HepG2 (cell line): Measurements from ENCODE around the gene MFAP5. TPM values are rescaled to one million over a fixed set of nuclear protein-coding genes. Genes with fewer than 3 reads are reported as not detected.

ENCODE experiments used
- ATAC-seq: fragments of 200-7000 bp; cut with Tn5 transposase; 3 replicates; pipeline ENCODE4 v1.9.1; 2020; ENCODE audit warnings: mild to moderate bottlenecking, moderate library complexity
- BruUV-seq: library from RNA; stranded (reverse); fragments of 400-500 nt; replicated peaks from 2 replicates; lab custom pipeline; 2021; lab: Mats Ljungman, UMichigan
- CTCF ChIA-PET: fragments of 300-600 bp; formaldehyde crosslinking; extraction: SDS; loops from one replicate; lab custom pipeline; 2021; ENCODE audit warnings: low total read pairs, inconsistent platforms, low intra/inter-chr PET ratio; lab: Yijun Ruan, JAX
- POLR2A ChIA-PET: fragments of 350-600 bp; sonication (Branson Sonifier 250); formaldehyde crosslinking; loops from one replicate; lab custom pipeline; 2020; ENCODE audit warnings: antibody characterized with exemption, inconsistent platforms; lab: Yijun Ruan, JAX
- DNase-seq: peaks from one replicate; pipeline ENCODE4 v3.0.0-alpha.2; 2015; ENCODE audit warnings: low spot score
- FAIRE-seq: peaks from 3 replicates; lab custom pipeline; 2011; peaks lifted over from hg19 to GRCh38; lab: Jason Lieb, UNC
- H2AFZ ChIP-seq: one replicate; pipeline ENCODE4 v1.6.1; 2011; ENCODE audit warnings: low read length, inconsistent platforms
- H3K27ac ChIP-seq: fragments of 300-600 bp; 3 replicates; pipeline ENCODE4 v1.8.0; 2011; ENCODE audit warnings: mixed run types, mild to moderate bottlenecking, mixed read lengths, low read length, inconsistent platforms; ENCODE audit not compliant: insufficient read depth; ENCODE audit errors: extremely low read length
- H3K27me3 ChIP-seq, 2 experiments: fragments of 200-600 bp in 1 of 2; 2 replicates in 1 of 2; 3 replicates in 1 of 2; pipeline versions ENCODE4 v1.6.0 to v1.8.0; 2011; ENCODE audit warnings: low read length in 2 of 2, mild to moderate bottlenecking in 2 of 2, moderate library complexity in 2 of 2, inconsistent platforms in 1 of 2; ENCODE audit not compliant: insufficient read depth in 2 of 2, control insufficient read depth in 1 of 2
- H3K36me3 ChIP-seq, 2 experiments: fragments of 200-600 bp in 1 of 2; replicated peaks in 1 of 2; 2 replicates in 1 of 2; 3 replicates in 1 of 2; pipeline versions ENCODE4 v1.5.1 to v1.8.0; 2011; ENCODE audit warnings: low read length in 2 of 2, inconsistent platforms in 1 of 2; ENCODE audit not compliant: insufficient read depth in 2 of 2, control insufficient read depth in 1 of 2
- H3K4me1 ChIP-seq: 2 replicates; pipeline ENCODE4 v1.5.1; 2012; ENCODE audit warnings: low read length, inconsistent platforms; ENCODE audit not compliant: insufficient read depth
- H3K4me2 ChIP-seq: 2 replicates; pipeline ENCODE4 v1.6.0; 2011; ENCODE audit warnings: low read depth, low read length, inconsistent platforms
- H3K4me3 ChIP-seq, 3 experiments: fragments of 200-600 bp in 1 of 3; sonication (generic), shearing (Covaris generic) in 1 of 3; replicated peaks in 1 of 3; 2 replicates each; pipeline ENCODE4 v1.5.1; 2011 to 2016; ENCODE audit warnings: low read length in 3 of 3, inconsistent platforms in 2 of 3, low read depth in 2 of 3, mild to moderate bottlenecking in 2 of 3, control low read depth in 1 of 3, mixed read lengths in 1 of 3; ENCODE audit not compliant: insufficient read depth in 1 of 3
- H3K79me2 ChIP-seq: one replicate; pipeline ENCODE4 v1.6.1; 2011; ENCODE audit warnings: low read length, inconsistent platforms; ENCODE audit not compliant: insufficient read depth
- H3K9ac ChIP-seq: 2 replicates; pipeline ENCODE4 v1.6.0; 2011; ENCODE audit warnings: mild to moderate bottlenecking, low read depth, low read length, inconsistent platforms; ENCODE audit not compliant: insufficient read depth
- H3K9me3 ChIP-seq: 2 replicates; pipeline ENCODE4 v1.5.1; 2012; ENCODE audit warnings: mild to moderate bottlenecking, low read length
- H4K20me1 ChIP-seq: 2 replicates; pipeline ENCODE4 v1.6.0; 2011; ENCODE audit warnings: inconsistent platforms, mild to moderate bottlenecking, low read length, moderate library complexity; ENCODE audit not compliant: insufficient read depth
- ARNT2 ChIP-seq: sonication (generic); formaldehyde crosslinking; IDR thresholded peaks from 2 replicates; pipeline ENCODE4 v1.8.0; 2022; ENCODE audit warnings: mild to moderate bottlenecking, low read depth, missing genetic modification reagents, moderate library complexity
- BORCS8-MEF2B ChIP-seq: sonication (generic); formaldehyde crosslinking; IDR thresholded peaks from 2 replicates; pipeline ENCODE4 v1.8.0; 2022; ENCODE audit warnings: mild to moderate bottlenecking, missing genetic modification reagents
- CENPX ChIP-seq: sonication (generic); formaldehyde crosslinking; IDR thresholded peaks from 2 replicates; pipeline ENCODE4 v1.9.0; 2021; ENCODE audit warnings: mild to moderate bottlenecking, missing genetic modification reagents, moderate library complexity
- FOSL2 ChIP-seq: sonication (generic); formaldehyde crosslinking; IDR thresholded peaks from 2 replicates; pipeline ENCODE4 v1.4.0; 2020; ENCODE audit warnings: missing genetic modification reagents
- HNRNPL ChIP-seq: fragments of 200-400 bp; formaldehyde crosslinking; IDR thresholded peaks from 2 replicates; pipeline ENCODE4 v1.6.1; 2017; ENCODE audit warnings: mild to moderate bottlenecking, low read depth, low read length
- MBNL3 ChIP-seq: fragments of 250-450 bp; sonication (Bioruptor Pico); conservative IDR thresholded peaks from 2 replicates; pipeline ENCODE4 v1.8.0; 2022; ENCODE audit warnings: mild to moderate bottlenecking, inconsistent platforms
- NCOA1 ChIP-seq: sonication (generic); formaldehyde crosslinking; IDR thresholded peaks from 2 replicates; pipeline ENCODE4 v1.9.0; 2021; ENCODE audit warnings: missing genetic modification reagents
- PHF21A ChIP-seq: sonication (generic); formaldehyde crosslinking; IDR thresholded peaks from 2 replicates; pipeline ENCODE4 v1.5.0; 2020; ENCODE audit warnings: mild to moderate bottlenecking, missing genetic modification reagents
- PPARG ChIP-seq: conservative IDR thresholded peaks from 2 replicates; pipeline ENCODE4 v1.6.1; 2016; ENCODE audit warnings: missing biosample characterization, missing genetic modification reagents
- RAD21 ChIP-seq: fragments of 450-650 bp; formaldehyde crosslinking; IDR thresholded peaks from 2 replicates; pipeline ENCODE4 v1.5.0; 2020; ENCODE audit warnings: mild to moderate bottlenecking
- REL ChIP-seq: sonication (generic); formaldehyde crosslinking; conservative IDR thresholded peaks from 2 replicates; pipeline ENCODE4 v1.8.0; 2022; ENCODE audit warnings: mild to moderate bottlenecking, missing genetic modification reagents, moderate library complexity
- SMAD3 ChIP-seq: sonication (generic); formaldehyde crosslinking; IDR thresholded peaks from 2 replicates; pipeline ENCODE4 v1.4.0; 2020; ENCODE audit warnings: missing genetic modification reagents
- TMF1 ChIP-seq: sonication (generic); formaldehyde crosslinking; IDR thresholded peaks from 2 replicates; pipeline ENCODE4 v1.8.1; 2022; ENCODE audit warnings: low read depth, missing genetic modification reagents
- ZNF225 ChIP-seq: sonication (generic); formaldehyde crosslinking; IDR thresholded peaks from 2 replicates; pipeline ENCODE4 v1.4.0; 2020; ENCODE audit warnings: mild to moderate bottlenecking, missing genetic modification reagents
- ZNF253 ChIP-seq: sonication (generic); formaldehyde crosslinking; IDR thresholded peaks from 2 replicates; pipeline ENCODE4 v1.8.0; 2022; ENCODE audit warnings: mild to moderate bottlenecking, missing genetic modification reagents, borderline replicate concordance
- ZNF33A ChIP-seq: sonication (generic); formaldehyde crosslinking; IDR thresholded peaks from 2 replicates; pipeline ENCODE4 v1.5.1; 2020; ENCODE audit warnings: missing genetic modification reagents, mild to moderate bottlenecking, moderate library complexity, borderline replicate concordance
- ZNF382 ChIP-seq: sonication (generic); formaldehyde crosslinking; IDR thresholded peaks from 2 replicates; pipeline ENCODE4 v1.5.0; 2020; ENCODE audit warnings: missing genetic modification reagents, mild to moderate bottlenecking, borderline replicate concordance
- ZNF446 ChIP-seq: sonication (generic); formaldehyde crosslinking; IDR thresholded peaks from 2 replicates; pipeline ENCODE4 v1.5.0; 2020; ENCODE audit warnings: mild to moderate bottlenecking, missing genetic modification reagents
- ZNF547 ChIP-seq: sonication (generic); formaldehyde crosslinking; IDR thresholded peaks from 2 replicates; pipeline ENCODE4 v1.5.1; 2020; ENCODE audit warnings: mild to moderate bottlenecking, missing genetic modification reagents
- ZNF639 ChIP-seq: conservative IDR thresholded peaks from 2 replicates; pipeline ENCODE4 v1.6.1; 2018; ENCODE audit warnings: missing genetic modification reagents
- WGBS: methylation state at CpG from one replicate; pipeline ENCODE4 v1.1.6; 2017; ENCODE audit warnings: low lambda C conversion rate; 5-methylcytosine and 5-hydroxymethylcytosine counted together
- in situ Hi-C: cut with HindIII; loops from 2 replicates; pipeline ENCODE4 v1.10.0; 2017; ENCODE audit warnings: low pct_unique_long_range_greater_than_20kb; ENCODE audit not compliant: extremely low pct_ligation_motif_present
- intact Hi-C: fragments of 100-400 bp; cut with micrococcal nuclease; formaldehyde crosslinking; loops from one replicate; pipeline ENCODE4 v1.10.0; 2022; ENCODE audit not compliant: unreplicated experiment
- polyA plus RNA-seq, 8 experiments: library from polyadenylated mRNA; depleted of rRNA in 3 of 8; stranded (reverse) in 7 of 8; unstranded in 1 of 8; fragments of >200 nt; fragmentation: Illumina TruSeq in 4 of 8; extraction: Trizol in 4 of 8; gene quantifications; 2 replicates each; pipeline versions ENCODE4 v1.2.1 to v1.2.3, GENCODE V29; 2011 to 2016; ENCODE audit warnings: low read depth in 4 of 8, missing spikeins in 1 of 8, mixed read lengths in 1 of 8; ENCODE audit not compliant: insufficient read depth in 1 of 8
- total RNA-seq, 5 experiments: library from RNA; depleted of rRNA; stranded (reverse); fragments of >200 nt; fragmentation: Illumina TruSeq; extraction: Trizol; gene quantifications; 2 replicates each; pipeline ENCODE4 v1.2.3, GENCODE V29; 2016; ENCODE audit warnings: low read depth in 1 of 5

Gene MFAP5
- total and polyA plus RNA-seq, 2 of the 13 experiments (the other 11 are each of a cell fraction or from before 2014, with no cell fraction given), result 0.07 TPM; not detected in 1

DNA sequence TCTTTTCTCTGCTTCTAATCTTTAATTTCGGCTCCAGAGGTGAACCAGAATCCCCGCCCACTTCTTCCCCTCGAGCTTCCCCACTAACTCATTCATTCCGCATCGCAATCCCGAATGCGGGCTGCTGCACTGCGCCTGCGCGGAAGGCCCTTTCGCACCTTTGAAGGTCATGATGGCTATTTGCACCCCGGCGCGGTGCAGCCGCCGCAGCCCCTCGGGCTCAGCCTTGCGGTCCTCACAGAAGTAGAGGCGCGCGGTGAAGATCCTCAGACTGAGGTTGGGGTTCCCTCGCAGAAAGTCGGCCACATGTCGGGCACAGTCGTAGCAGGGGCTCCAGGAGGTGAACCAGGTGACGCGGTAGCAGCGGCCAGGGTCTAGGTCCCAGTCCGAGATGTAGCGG, 57.6 kb downstream of the MFAP5 start:
- ATAC-seq, result no peak
- no TSS peak for BruUV-seq
- Histone ChIP-seq H3K27ac (no peak overlapping the region), H3K79me2 (no peaks in the 10 kb centered on the region), H3K36me3 (no peaks in the 10 kb centered on the region), H3K9me3 (no peaks in the 10 kb centered on the region), H2AFZ (no peak overlapping the region), H3K4me2 (no peak overlapping the region), H3K4me1 (no peaks in the 10 kb centered on the region), H4K20me1 (no peaks in the 10 kb centered on the region), H3K4me3 (no peak overlapping the region), H3K27me3 (peaks cover 0 to 20% of the 10 kb centered on the region in 2 experiments; a peak in 3 of 5 replicates), H3K9ac (no peak overlapping the region)
- 72% methylated on average over 30 of the region's 30 CpGs for WGBS
- in situ Hi-C loops (loop anchor here (10.0 kb wide), 1 partner anchor 60 kb away; the partner anchor contains the start of gene CLEC4E), intact Hi-C loops (no loop called here)
- ChIA-PET CTCF (no interaction called here), POLR2A (no interaction called here)
- DNase-seq, result no peak
- no peak for FAIRE-seq
- TF ChIP-seq HNRNPL, result no peak
- no peak for TF ChIP-seq ZNF547 (CRISPR knock-in tag)
- TF ChIP-seq RAD21 (CRISPR knock-in tag), result no peak
- TF ChIP-seq TMF1, result no peak
- TF ChIP-seq ZNF382 (CRISPR knock-in tag), result no peak

DNA sequence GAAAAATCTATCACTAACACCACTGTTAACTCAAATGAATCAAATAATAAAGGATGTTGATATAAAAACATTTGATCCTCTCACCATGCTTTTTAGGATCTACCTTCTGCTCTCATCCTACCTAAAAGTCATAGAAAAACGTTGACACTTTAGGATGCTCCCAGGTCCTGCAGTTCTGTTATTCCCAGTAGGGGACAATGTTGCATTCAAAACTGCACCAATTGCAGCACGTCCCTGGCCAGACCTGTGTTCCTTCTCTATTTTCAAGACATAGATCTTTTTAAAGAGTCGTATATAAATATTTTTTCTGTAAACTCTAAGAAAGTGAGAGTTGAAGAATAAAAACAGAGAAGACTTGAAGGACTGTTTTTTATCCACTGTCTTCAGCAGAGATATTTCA, 58.8 kb downstream of the MFAP5 start:
- Histone ChIP-seq H3K4me2 (no peak overlapping the region), H3K4me1 (no peaks in the 10 kb centered on the region), H3K36me3 (no peaks in the 10 kb centered on the region), H3K27ac (no peak overlapping the region), H4K20me1 (no peaks in the 10 kb centered on the region), H2AFZ (no peak overlapping the region), H3K9ac (no peak overlapping the region), H3K9me3 (no peaks in the 10 kb centered on the region), H3K4me3 (no peak overlapping the region), H3K79me2 (no peaks in the 10 kb centered on the region), H3K27me3 (peaks cover 0 to 20% of the 10 kb centered on the region in 2 experiments; a peak in 3 of 5 replicates)
- DNase-seq (no peak), ATAC-seq (no peak), FAIRE-seq (no peak)
- POLR2A ChIA-PET, result no interaction called here
- no TSS peak for BruUV-seq
- no peak for TF ChIP-seq ARNT2
- TF ChIP-seq SMAD3 (CRISPR knock-in tag), result no peak
- no peak for TF ChIP-seq PPARG
- TF ChIP-seq ZNF33A (CRISPR knock-in tag), result no peak
- no peak for TF ChIP-seq FOSL2 (CRISPR knock-in tag)
- TF ChIP-seq CENPX (CRISPR knock-in tag), result no peak
- TF ChIP-seq ZNF253 (CRISPR knock-in tag), result no peak
- TF ChIP-seq PHF21A (CRISPR knock-in tag), result no peak
- TF ChIP-seq ZNF225 (CRISPR knock-in tag), result no peak
- no peak for TF ChIP-seq ZNF639 (CRISPR knock-in tag)
- TF ChIP-seq REL, result no peak
- no peak for TF ChIP-seq MBNL3 (CRISPR knock-in tag)
- TF ChIP-seq NCOA1, result no peak
- no peak for TF ChIP-seq ZNF446 (CRISPR knock-in tag)
- TF ChIP-seq BORCS8-MEF2B (CRISPR knock-in tag), result no peak
- in situ Hi-C loops (loop anchor here (10.0 kb wide), 1 partner anchor 59 kb away; the partner anchor contains the start of gene CLEC4E), intact Hi-C loops (no loop called here)
- CTCF ChIA-PET, result no interaction called here
- 2% methylated on average over 3 of the region's 3 CpGs for WGBS
